B cell (primary cell): ENCODE measurements around the gene BRSK2. TPM values are rescaled to one million over a fixed set of nuclear protein-coding genes. Genes with fewer than 3 reads are reported as not detected.

Source experiments
- ATAC-seq: fragments of 200-7000 bp; cut with Tn5 transposase; one replicate; pipeline ENCODE4 v1.10.0; 2021; ENCODE audit warnings: low read depth, mild to moderate bottlenecking, moderate number of reproducible peaks, moderate library complexity
- CTCF ChIA-PET: fragments of 350-600 bp; sonication (Branson Sonifier 250); formaldehyde crosslinking; loops from one replicate; lab custom pipeline; 2021; ENCODE audit warnings: antibody characterized with exemption, inconsistent platforms; lab: Charles Lee
- POLR2A ChIA-PET: fragments of 350-600 bp; sonication (Branson Sonifier 250); formaldehyde crosslinking; loops from one replicate; lab custom pipeline; 2021; ENCODE audit warnings: antibody characterized with exemption; lab: Charles Lee
- DNase-seq: peaks from one replicate; pipeline ENCODE4 v3.0.0; 2013
- H2AFZ ChIP-seq: 2 replicates; pipeline ENCODE4 v1.6.1; 2012; ENCODE audit warnings: mild to moderate bottlenecking, low read depth, low read length; ENCODE audit not compliant: insufficient read depth, poor library complexity, severe bottlenecking
- H3K27ac ChIP-seq, 2 donors: 1 replicate in 1 of 2; 2 replicates in 1 of 2; pipeline ENCODE4 v1.5.1; 2012 to 2013; ENCODE audit warnings: low read length in 2 of 2, mild to moderate bottlenecking in 2 of 2, moderate library complexity in 1 of 2
- H3K27me3 ChIP-seq, 4 experiments: fragments of 200-600 bp in 1 of 4; sonication (generic) in 1 of 4; replicated peaks in 1 of 4; 1 replicate in 2 of 4; 2 replicates in 2 of 4; pipeline versions ENCODE4 v1.6.1 to v1.7.0; 2013 to 2016; ENCODE audit warnings: low read length in 3 of 4, mild to moderate bottlenecking in 2 of 4, mixed read lengths in 1 of 4, moderate library complexity in 1 of 4; ENCODE audit not compliant: insufficient read depth in 4 of 4, control insufficient read depth in 3 of 4; ENCODE audit errors: control extremely low read depth in 1 of 4
- H3K36me3 ChIP-seq, 2 experiments: replicated peaks in 1 of 2; 1 replicate in 1 of 2; 2 replicates in 1 of 2; pipeline versions ENCODE4 v1.6.1 to v1.7.1; 2013; ENCODE audit warnings: low read length in 1 of 2; ENCODE audit not compliant: insufficient read depth in 2 of 2, control insufficient read depth in 1 of 2; ENCODE audit errors: control extremely low read depth in 1 of 2, extremely low read depth in 1 of 2
- H3K4me1 ChIP-seq, 2 donors: fragments of 200-600 bp in 1 of 2; sonication (generic) in 1 of 2; 1 replicate in 1 of 2; 2 replicates in 1 of 2; pipeline versions ENCODE4 v1.5.1 to v1.6.1; 2013 to 2017; ENCODE audit warnings: low read length in 2 of 2; ENCODE audit not compliant: control insufficient read depth in 2 of 2, insufficient read depth in 2 of 2
- H3K4me2 ChIP-seq: replicated peaks from 2 replicates; pipeline ENCODE3; 2012; ENCODE audit warnings: mild to moderate bottlenecking, low read depth, low read length; ENCODE audit not compliant: poor library complexity, severe bottlenecking
- H3K4me3 ChIP-seq, 5 experiments: fragments of 200-600 bp in 1 of 5; sonication (generic) in 1 of 5; 1 replicate in 3 of 5; 2 replicates in 2 of 5; pipeline versions ENCODE4 v1.5.1 to v1.7.0; 2011 to 2016; ENCODE audit warnings: low read length in 4 of 5, mild to moderate bottlenecking in 4 of 5, low read depth in 2 of 5, control low read depth in 1 of 5, moderate library complexity in 1 of 5; ENCODE audit not compliant: insufficient read depth in 1 of 5; ENCODE audit errors: control extremely low read depth in 1 of 5, extremely low read depth in 1 of 5
- H3K79me2 ChIP-seq: fragments of 200-600 bp; sonication (generic); one replicate; pipeline ENCODE4 v1.6.0; 2016; ENCODE audit warnings: low read length; ENCODE audit not compliant: control insufficient read depth, insufficient read depth
- H3K9ac ChIP-seq: fragments of 200-600 bp; sonication (generic); 2 replicates; pipeline ENCODE4 v1.6.1; 2017; ENCODE audit warnings: mild to moderate bottlenecking, low read length, moderate library complexity
- H3K9me3 ChIP-seq, 3 donors: one replicate each; pipeline versions ENCODE4 v1.6.1 to v1.7.1; 2013; ENCODE audit warnings: low read length in 2 of 3; ENCODE audit not compliant: control insufficient read depth in 2 of 3, insufficient read depth in 1 of 3; ENCODE audit errors: control extremely low read depth in 1 of 3
- H4K20me1 ChIP-seq: 2 replicates; pipeline ENCODE4 v1.6.0; 2012; ENCODE audit warnings: mild to moderate bottlenecking, low read length; ENCODE audit not compliant: insufficient read depth, control insufficient read depth, poor library complexity, severe bottlenecking
- H3K27ac Mint-ChIP-seq: one replicate; pipeline ENCODE4 v1.8.0; 2021; ENCODE audit warnings: mixed read lengths
- H3K27me3 Mint-ChIP-seq: one replicate; pipeline ENCODE4 v1.8.0; 2021; ENCODE audit warnings: mixed read lengths
- H3K4me1 Mint-ChIP-seq: one replicate; pipeline ENCODE4 v1.8.0; 2021; ENCODE audit warnings: mixed read lengths
- H3K4me3 Mint-ChIP-seq: one replicate; pipeline ENCODE4 v1.8.0; 2021; ENCODE audit warnings: mixed read lengths
- H3K9me3 Mint-ChIP-seq: one replicate; pipeline ENCODE4 v1.8.0; 2022; ENCODE audit warnings: mixed read lengths; ENCODE audit not compliant: insufficient read depth
- CTCF ChIP-seq: fragments of 200-600 bp; IDR thresholded peaks from one replicate; pipeline ENCODE4 v1.8.0; 2022; ENCODE audit warnings: antibody characterized with exemption, mild to moderate bottlenecking
- EZH2 ChIP-seq: IDR thresholded peaks from 2 replicates; pipeline ENCODE4 v1.6.1; 2012; ENCODE audit warnings: borderline replicate concordance, low read depth, mild to moderate bottlenecking, moderate library complexity, low read length; ENCODE audit not compliant: insufficient read depth, poor library complexity, severe bottlenecking
- WGBS: methylation state at CpG from one replicate; pipeline ENCODE4 v1.1.5; 2013; ENCODE audit warnings: missing lambda C conversion rate; ENCODE audit not compliant: insufficient coverage; 5-methylcytosine and 5-hydroxymethylcytosine counted together
- intact Hi-C: fragments of 100-400 bp; cut with micrococcal nuclease; formaldehyde crosslinking; loops from one replicate; pipeline ENCODE4 v1.10.0; 2022
- polyA plus RNA-seq: library from polyadenylated mRNA; depleted of rRNA; stranded (reverse); fragments of >200 nt; gene quantifications from 2 replicates; pipeline ENCODE4 v1.2.3, GENCODE V29; 2012
- total RNA-seq, 2 donors: library from RNA; stranded (reverse); fragments of 120-200 nt in 1 of 2; gene quantifications; 1 replicate in 1 of 2; 2 replicates in 1 of 2; pipeline versions ENCODE4 v1.2.3 to v1.2.4, GENCODE V29; 2013 to 2022

Gene BRSK2
- total and polyA plus RNA-seq, 2 donors (not counting 1 experiment from before 2014, with no cell fraction given): 0.51 to 0.79 TPM

GRCh38 chr11:1401171-1401445 is 11.4 kb downstream of the BRSK2 start:
- ATAC-seq: no peak
- Histone ChIP-seq H3K9ac (no peak overlapping the region), H3K79me2 (no peaks in the 10 kb centered on the region), H3K27me3 (peaks cover 0 to 11% (median 4%) of the 10 kb centered on the region in 4 experiments), H3K4me2 (no peak overlapping the region), H3K4me3 (no peak overlapping the region), H3K36me3 (no peaks in the 10 kb centered on the region), H2AFZ (no peak overlapping the region), H3K9me3 (peaks cover 0 to 9% (median 0%) of the 10 kb centered on the region in 3 donors), H3K27ac (no peak overlapping the region), H4K20me1 (no peaks in the 10 kb centered on the region), H3K4me1 (no peaks in the 10 kb centered on the region)
- TF ChIP-seq EZH2: no peak
- TF ChIP-seq CTCF: no peak
- CTCF ChIA-PET: no interaction called here
- POLR2A ChIA-PET: no interaction called here
- intact Hi-C loops: no loop called here
- peaks cover 3% of the 10 kb centered on the region for H3K27me3 Mint-ChIP-seq
- no peaks in the 10 kb centered on the region for H3K4me1 Mint-ChIP-seq
- H3K9me3 Mint-ChIP-seq: no peaks in the 10 kb centered on the region
- H3K27ac Mint-ChIP-seq: no peak overlapping the region
- no peak for DNase-seq
- no peak overlapping the region for H3K4me3 Mint-ChIP-seq
- WGBS: 86% methylated on average over 11 of the region's 11 CpGs

- Mint-ChIP-seq H3K4me3 (no peak overlapping the region), H3K9me3 (no peaks in the 10 kb centered on the region), H3K27ac (no peak overlapping the region), H3K4me1 (no peaks in the 10 kb centered on the region), H3K27me3 (peaks cover 3% of the 10 kb centered on the region)
- TF ChIP-seq CTCF (no peak), EZH2 (no peak)
- no peak overlapping the region for H3K4me2 ChIP-seq
- POLR2A ChIA-PET: interaction anchor here (0.6 kb wide), 1 partner anchor 449 kb away, joined by 3 read pairs; no protein-coding TSS in a partner anchor
- H4K20me1 ChIP-seq: no peaks in the 10 kb centered on the region
- H3K9me3 ChIP-seq: peaks cover 0 to 9% (median 0%) of the 10 kb centered on the region in 3 donors
- 35% methylated on average over 23 of the region's 23 CpGs for WGBS
- H3K9ac ChIP-seq: no peak overlapping the region
- peaks cover 0 to 11% (median 4%) of the 10 kb centered on the region in 4 experiments for H3K27me3 ChIP-seq
- intact Hi-C loops: no loop called here
- peak; percentile 47 for ATAC-seq
- H3K79me2 ChIP-seq: no peaks in the 10 kb centered on the region
- H3K4me3 ChIP-seq: no peak overlapping the region
- peak; percentile 41 for DNase-seq
- H3K4me1 ChIP-seq: no peaks in the 10 kb centered on the region
- no peaks in the 10 kb centered on the region for H3K36me3 ChIP-seq
- no peak overlapping the region for H2AFZ ChIP-seq
- no peak overlapping the region for H3K27ac ChIP-seq
- CTCF ChIA-PET: no interaction called here
These were observed 12.0 kb downstream of the BRSK2 start for GRCh38 chr11:1401656-1402221.
